SU-DHL-6 (cell line): Measurements from ENCODE around the gene GATAD2B.

ENCODE experiments used
- EZH2phosphoT487 ChIP-seq: fragments of 200-600 bp; sonication (generic), shearing (Covaris generic); conservative IDR thresholded peaks from 2 replicates; pipeline ENCODE4 v1.6.1; 2018; ENCODE audit warnings: mild to moderate bottlenecking, antibody characterized with exemption, low read length, moderate library complexity, mixed read lengths
- TF ChIP-seq, protein P1 (sequence below): fragments of 200-600 bp; sonication (generic); IDR thresholded peaks from one replicate; pipeline ENCODE4 v1.5.1; 2017; ENCODE audit warnings: antibody characterized with exemption, mild to moderate bottlenecking, low read length, moderate library complexity; ENCODE audit not compliant: insufficient read depth, poor library complexity, severe bottlenecking

DNA sequence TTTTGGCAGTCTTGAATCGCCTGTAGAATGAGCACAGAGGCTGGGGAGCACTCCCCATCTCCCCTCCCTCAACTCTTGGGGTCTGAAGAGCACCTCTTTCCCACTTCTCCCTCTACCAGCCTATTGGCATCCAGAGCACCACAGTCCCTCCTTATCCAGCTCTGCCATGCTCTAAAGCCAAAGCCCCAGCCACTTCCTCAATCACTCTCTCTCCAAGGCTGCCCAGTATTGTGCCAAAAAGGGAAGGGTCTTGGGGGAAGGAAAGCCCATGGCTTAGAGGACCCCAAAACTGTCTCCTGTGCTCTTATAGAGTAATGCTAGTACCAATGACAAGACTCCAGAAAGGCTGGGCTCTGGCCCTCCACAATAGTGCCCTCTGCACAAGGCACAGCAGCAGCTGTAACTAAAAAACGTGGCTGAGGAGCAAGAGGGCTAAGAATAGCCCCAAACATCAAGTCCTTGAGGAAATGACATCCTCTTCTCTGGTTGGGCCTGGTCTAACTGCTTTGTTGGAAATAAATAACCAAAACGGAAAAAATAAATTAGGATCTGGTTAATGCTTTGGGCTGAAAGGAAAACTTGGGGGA, 119.2 kb downstream of the GATAD2B start:
- TF ChIP-seq, protein P1, sequence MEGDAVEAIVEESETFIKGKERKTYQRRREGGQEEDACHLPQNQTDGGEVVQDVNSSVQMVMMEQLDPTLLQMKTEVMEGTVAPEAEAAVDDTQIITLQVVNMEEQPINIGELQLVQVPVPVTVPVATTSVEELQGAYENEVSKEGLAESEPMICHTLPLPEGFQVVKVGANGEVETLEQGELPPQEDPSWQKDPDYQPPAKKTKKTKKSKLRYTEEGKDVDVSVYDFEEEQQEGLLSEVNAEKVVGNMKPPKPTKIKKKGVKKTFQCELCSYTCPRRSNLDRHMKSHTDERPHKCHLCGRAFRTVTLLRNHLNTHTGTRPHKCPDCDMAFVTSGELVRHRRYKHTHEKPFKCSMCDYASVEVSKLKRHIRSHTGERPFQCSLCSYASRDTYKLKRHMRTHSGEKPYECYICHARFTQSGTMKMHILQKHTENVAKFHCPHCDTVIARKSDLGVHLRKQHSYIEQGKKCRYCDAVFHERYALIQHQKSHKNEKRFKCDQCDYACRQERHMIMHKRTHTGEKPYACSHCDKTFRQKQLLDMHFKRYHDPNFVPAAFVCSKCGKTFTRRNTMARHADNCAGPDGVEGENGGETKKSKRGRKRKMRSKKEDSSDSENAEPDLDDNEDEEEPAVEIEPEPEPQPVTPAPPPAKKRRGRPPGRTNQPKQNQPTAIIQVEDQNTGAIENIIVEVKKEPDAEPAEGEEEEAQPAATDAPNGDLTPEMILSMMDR: no peak
- TF ChIP-seq EZH2phosphoT487: no peak
